Measurements from ENCODE around the gene UVRAG. TPM values are rescaled to one million over a fixed set of nuclear protein-coding genes. Genes with fewer than 3 reads are reported as not detected.

The UVRAG gene
- total RNA-seq, 4 donors from 2014 or later = 16.6 to 22.1 (median 19.3) TPM

DNA sequence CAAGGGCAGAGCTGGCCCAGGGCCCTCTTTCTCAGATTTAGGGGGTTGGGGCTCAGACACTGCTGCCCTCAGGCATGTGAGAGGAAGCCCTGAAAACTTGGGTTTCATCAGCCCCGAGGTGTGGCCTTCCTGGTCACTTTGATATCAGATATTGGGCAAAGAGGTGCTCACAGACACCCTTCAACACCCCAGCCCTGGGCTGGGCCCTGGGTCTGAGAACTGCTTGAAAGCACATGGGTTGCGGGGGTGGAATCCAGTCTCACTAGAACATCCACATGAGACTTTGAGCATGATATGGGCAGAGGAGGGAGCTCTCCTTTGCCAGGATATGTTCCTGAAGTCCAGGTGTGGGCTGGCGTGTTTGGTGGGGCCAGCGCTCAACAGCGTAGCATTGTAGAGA, 36.0 kb upstream of the UVRAG start:
- H3K27me3 ChIP-seq = no peaks in the 10 kb centered on the region
- no peaks in the 10 kb centered on the region for H3K4me1 ChIP-seq
- no peak overlapping the region for H3K4me3 ChIP-seq
- no peak for TF ChIP-seq POLR2A (IDR thresholded peaks at IDR 0.05)
- TF ChIP-seq, protein P1, sequence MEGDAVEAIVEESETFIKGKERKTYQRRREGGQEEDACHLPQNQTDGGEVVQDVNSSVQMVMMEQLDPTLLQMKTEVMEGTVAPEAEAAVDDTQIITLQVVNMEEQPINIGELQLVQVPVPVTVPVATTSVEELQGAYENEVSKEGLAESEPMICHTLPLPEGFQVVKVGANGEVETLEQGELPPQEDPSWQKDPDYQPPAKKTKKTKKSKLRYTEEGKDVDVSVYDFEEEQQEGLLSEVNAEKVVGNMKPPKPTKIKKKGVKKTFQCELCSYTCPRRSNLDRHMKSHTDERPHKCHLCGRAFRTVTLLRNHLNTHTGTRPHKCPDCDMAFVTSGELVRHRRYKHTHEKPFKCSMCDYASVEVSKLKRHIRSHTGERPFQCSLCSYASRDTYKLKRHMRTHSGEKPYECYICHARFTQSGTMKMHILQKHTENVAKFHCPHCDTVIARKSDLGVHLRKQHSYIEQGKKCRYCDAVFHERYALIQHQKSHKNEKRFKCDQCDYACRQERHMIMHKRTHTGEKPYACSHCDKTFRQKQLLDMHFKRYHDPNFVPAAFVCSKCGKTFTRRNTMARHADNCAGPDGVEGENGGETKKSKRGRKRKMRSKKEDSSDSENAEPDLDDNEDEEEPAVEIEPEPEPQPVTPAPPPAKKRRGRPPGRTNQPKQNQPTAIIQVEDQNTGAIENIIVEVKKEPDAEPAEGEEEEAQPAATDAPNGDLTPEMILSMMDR (IDR thresholded peaks at IDR 0.05 in 4 of 5, conservative IDR thresholded peaks at IDR 0.05 in 1 of 5) = no peak
- in situ Hi-C loops (cut with MboI; ENCODE audit: low sequenced_read_pairs in 4 of 4) (loop anchor here in 1 of 4 donors (25.0 kb wide), 1 partner anchor 383 kb away; no protein-coding TSS in a partner anchor), intact Hi-C loops (cut with DNase I; ENCODE audit: low total_unique reads) (no loop called here)
- no peaks in the 10 kb centered on the region for H3K36me3 ChIP-seq
- DNase-seq = no peak
- ATAC-seq = no peak
- no peak overlapping the region for H3K27ac ChIP-seq
- H3K9me3 ChIP-seq = no peaks in the 10 kb centered on the region

DNA sequence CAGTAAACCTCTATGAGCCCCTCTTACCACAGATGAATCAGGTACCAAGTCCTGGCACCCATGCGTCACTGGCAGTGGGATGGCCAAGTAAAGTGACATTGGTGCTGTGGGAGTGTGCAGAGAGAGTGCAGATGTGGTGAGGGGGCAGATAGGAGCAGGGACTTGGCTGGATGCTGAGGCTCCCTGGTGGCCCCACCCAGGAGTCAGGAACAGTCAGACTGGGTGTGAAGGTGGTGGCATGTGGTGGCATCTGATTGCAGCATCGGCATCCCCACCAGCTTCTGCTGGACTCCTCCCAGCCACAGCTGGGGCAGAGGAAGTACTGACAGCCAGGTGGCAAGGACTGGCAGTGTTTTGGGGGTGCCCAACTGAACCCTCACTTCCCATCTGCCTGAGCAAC, 35.0 kb upstream of the UVRAG start:
- no peak for DNase-seq
- in situ Hi-C loops (cut with MboI; ENCODE audit: low sequenced_read_pairs in 4 of 4) = loop anchor here in 1 of 4 donors (25.0 kb wide), 1 partner anchor 382 kb away; no protein-coding TSS in a partner anchor
- no peaks in the 10 kb centered on the region for H3K9me3 ChIP-seq
- H3K36me3 ChIP-seq = no peaks in the 10 kb centered on the region
- H3K27me3 ChIP-seq = no peaks in the 10 kb centered on the region
- intact Hi-C loops (cut with DNase I; ENCODE audit: low total_unique reads) = no loop called here
- no peak overlapping the region for H3K27ac ChIP-seq
- TF ChIP-seq POLR2A (IDR thresholded peaks at IDR 0.05) = no peak
- TF ChIP-seq, protein P1 (IDR thresholded peaks at IDR 0.05 in 4 of 5, conservative IDR thresholded peaks at IDR 0.05 in 1 of 5) = no peak
- no peak overlapping the region for H3K4me3 ChIP-seq
- no peak for ATAC-seq
- H3K4me1 ChIP-seq = no peaks in the 10 kb centered on the region

DNA sequence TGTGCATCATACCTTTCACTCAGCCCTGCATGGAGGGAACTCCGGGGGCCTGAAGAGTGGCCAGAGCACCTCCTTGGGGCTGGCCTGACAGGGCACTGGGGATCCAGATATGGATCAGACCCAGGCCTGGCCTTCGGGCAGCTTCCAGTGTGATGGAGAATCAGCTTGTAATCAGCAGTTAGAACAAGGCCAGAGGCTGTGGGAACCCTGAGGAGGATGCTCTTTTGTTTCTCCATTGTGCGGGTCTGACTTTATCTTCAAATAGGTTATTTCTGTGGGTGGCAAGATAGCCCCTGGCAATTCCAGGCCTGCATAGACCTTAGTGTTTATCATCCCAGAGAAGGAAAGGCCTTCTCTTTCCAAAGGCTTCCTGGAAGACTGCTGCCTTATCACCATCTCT, 34.1 kb upstream of the UVRAG start:
- in situ Hi-C loops (cut with MboI; ENCODE audit: low sequenced_read_pairs in 4 of 4) (loop anchor here in 1 of 4 donors (25.0 kb wide), 1 partner anchor 381 kb away; no protein-coding TSS in a partner anchor), intact Hi-C loops (cut with DNase I; ENCODE audit: low total_unique reads) (no loop called here)
- H3K27ac ChIP-seq = no peak overlapping the region
- ATAC-seq = no peak
- H3K4me3 ChIP-seq = no peak overlapping the region
- H3K9me3 ChIP-seq = no peaks in the 10 kb centered on the region
- H3K27me3 ChIP-seq = no peaks in the 10 kb centered on the region
- no peak for DNase-seq
- H3K4me1 ChIP-seq = no peaks in the 10 kb centered on the region
- TF ChIP-seq, protein P1 (IDR thresholded peaks at IDR 0.05 in 4 of 5, conservative IDR thresholded peaks at IDR 0.05 in 1 of 5) = no peak
- TF ChIP-seq POLR2A (IDR thresholded peaks at IDR 0.05) = no peak
- no peaks in the 10 kb centered on the region for H3K36me3 ChIP-seq

DNA sequence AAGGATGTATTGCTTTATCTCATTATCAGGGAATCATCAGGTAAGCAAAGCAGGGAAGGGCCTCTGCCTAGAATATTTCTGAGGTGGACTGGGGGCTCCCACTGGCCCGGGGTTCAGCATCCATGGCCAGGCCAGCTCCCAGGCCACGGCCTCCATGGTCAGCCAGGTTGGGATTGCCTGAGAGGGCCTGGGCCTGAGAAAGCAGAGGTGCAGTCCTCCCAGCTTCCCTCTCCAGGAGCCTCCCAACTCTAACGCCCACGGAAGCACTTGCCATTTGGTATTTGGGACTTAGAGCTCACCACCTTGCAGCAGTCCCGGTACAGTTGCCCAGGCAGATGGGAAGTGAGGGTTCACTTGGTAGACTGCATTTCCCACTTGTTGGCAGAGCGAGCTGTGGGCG, 33.7 kb upstream of the UVRAG start:
- DNase-seq = no peak
- Histone ChIP-seq H3K36me3 (no peaks in the 10 kb centered on the region), H3K27me3 (no peaks in the 10 kb centered on the region), H3K27ac (no peak overlapping the region), H3K9me3 (no peaks in the 10 kb centered on the region), H3K4me1 (no peaks in the 10 kb centered on the region), H3K4me3 (no peak overlapping the region)
- intact Hi-C loops (cut with DNase I; ENCODE audit: low total_unique reads) (no loop called here), in situ Hi-C loops (cut with MboI; ENCODE audit: low sequenced_read_pairs in 4 of 4) (loop anchor here in 1 of 4 donors (25.0 kb wide), 1 partner anchor 381 kb away; no protein-coding TSS in a partner anchor)
- no peak for ATAC-seq
- TF ChIP-seq, protein P1 (IDR thresholded peaks at IDR 0.05 in 4 of 5, conservative IDR thresholded peaks at IDR 0.05 in 1 of 5) = no peak
- no peak for TF ChIP-seq POLR2A (IDR thresholded peaks at IDR 0.05)

DNA sequence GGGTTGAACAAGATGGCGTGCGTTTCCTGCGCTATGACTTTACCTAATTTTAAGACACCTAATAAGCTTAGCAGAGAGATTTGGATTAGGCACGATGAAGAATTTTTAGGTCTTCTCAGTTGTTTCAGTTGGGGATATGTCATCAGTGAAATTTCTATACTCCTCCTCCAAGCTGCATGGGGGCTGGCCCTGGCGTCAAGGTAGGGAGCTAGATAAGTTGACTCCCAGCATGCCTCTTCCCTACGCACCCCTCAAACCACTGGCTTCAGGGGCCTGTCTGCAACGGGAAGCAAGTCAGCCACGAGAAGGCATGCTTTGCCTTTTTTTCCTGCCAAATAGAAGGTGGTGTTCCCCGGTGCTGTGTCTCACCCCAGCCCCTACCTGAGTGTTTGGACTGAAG, 33.2 kb upstream of the UVRAG start:
- DNase-seq (no peak), ATAC-seq (no peak)
- Histone ChIP-seq H3K27ac (no peak overlapping the region), H3K27me3 (no peaks in the 10 kb centered on the region), H3K4me3 (no peak overlapping the region), H3K4me1 (no peaks in the 10 kb centered on the region), H3K36me3 (no peaks in the 10 kb centered on the region), H3K9me3 (no peaks in the 10 kb centered on the region)
- TF ChIP-seq, protein P1 (IDR thresholded peaks at IDR 0.05 in 4 of 5, conservative IDR thresholded peaks at IDR 0.05 in 1 of 5) = no peak
- TF ChIP-seq POLR2A (IDR thresholded peaks at IDR 0.05) = no peak
- in situ Hi-C loops (cut with MboI; ENCODE audit: low sequenced_read_pairs in 4 of 4) (loop anchor here in 1 of 4 donors (25.0 kb wide), 1 partner anchor 380 kb away; no protein-coding TSS in a partner anchor), intact Hi-C loops (cut with DNase I; ENCODE audit: low total_unique reads) (no loop called here)

Measured in gastrocnemius medialis (tissue), 4 donors.